IMR-90 (cell line): ENCODE results near the gene PUM2.

ENCODE experiments used
- POLR2A ChIP-seq: IDR thresholded peaks from 2 replicates; pipeline ENCODE4 v1.6.1; 2012; ENCODE audit warnings: mild to moderate bottlenecking, low read depth, low read length
- TF ChIP-seq, protein P1 (sequence below): conservative IDR thresholded peaks from 2 replicates; pipeline ENCODE4 v1.5.1; 2012; ENCODE audit warnings: mild to moderate bottlenecking, low read depth, low read length, improper control_type of control experiment
- TF ChIP-seq, protein P2 (sequence below): fragments of 150-350 bp; IDR thresholded peaks from 2 replicates; pipeline ENCODE4 v1.6.1; 2016; ENCODE audit warnings: low read depth, mild to moderate bottlenecking, low read length, moderate library complexity, borderline replicate concordance

DNA sequence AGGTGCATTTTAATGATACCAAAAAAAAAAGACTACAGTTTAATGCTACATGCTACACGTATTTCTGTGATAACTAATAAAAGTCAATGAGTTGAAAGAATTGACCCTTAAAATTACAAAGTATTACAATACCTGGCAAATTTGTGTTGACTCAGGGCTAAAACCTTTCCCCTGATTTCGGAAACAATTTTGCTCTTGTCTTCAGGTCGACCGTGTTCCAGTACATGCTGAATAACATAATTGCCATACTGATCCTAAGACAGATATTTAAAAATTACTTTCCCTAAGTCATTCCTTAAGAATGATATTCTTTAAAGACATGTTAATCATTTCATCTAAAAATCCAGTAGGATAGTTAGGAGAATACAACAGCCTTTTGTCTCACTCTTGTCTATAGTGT, 95.9 kb downstream of the PUM2 start:
- no peak for TF ChIP-seq POLR2A
- TF ChIP-seq, protein P1, sequence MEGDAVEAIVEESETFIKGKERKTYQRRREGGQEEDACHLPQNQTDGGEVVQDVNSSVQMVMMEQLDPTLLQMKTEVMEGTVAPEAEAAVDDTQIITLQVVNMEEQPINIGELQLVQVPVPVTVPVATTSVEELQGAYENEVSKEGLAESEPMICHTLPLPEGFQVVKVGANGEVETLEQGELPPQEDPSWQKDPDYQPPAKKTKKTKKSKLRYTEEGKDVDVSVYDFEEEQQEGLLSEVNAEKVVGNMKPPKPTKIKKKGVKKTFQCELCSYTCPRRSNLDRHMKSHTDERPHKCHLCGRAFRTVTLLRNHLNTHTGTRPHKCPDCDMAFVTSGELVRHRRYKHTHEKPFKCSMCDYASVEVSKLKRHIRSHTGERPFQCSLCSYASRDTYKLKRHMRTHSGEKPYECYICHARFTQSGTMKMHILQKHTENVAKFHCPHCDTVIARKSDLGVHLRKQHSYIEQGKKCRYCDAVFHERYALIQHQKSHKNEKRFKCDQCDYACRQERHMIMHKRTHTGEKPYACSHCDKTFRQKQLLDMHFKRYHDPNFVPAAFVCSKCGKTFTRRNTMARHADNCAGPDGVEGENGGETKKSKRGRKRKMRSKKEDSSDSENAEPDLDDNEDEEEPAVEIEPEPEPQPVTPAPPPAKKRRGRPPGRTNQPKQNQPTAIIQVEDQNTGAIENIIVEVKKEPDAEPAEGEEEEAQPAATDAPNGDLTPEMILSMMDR: no peak
- TF ChIP-seq, protein P2, sequence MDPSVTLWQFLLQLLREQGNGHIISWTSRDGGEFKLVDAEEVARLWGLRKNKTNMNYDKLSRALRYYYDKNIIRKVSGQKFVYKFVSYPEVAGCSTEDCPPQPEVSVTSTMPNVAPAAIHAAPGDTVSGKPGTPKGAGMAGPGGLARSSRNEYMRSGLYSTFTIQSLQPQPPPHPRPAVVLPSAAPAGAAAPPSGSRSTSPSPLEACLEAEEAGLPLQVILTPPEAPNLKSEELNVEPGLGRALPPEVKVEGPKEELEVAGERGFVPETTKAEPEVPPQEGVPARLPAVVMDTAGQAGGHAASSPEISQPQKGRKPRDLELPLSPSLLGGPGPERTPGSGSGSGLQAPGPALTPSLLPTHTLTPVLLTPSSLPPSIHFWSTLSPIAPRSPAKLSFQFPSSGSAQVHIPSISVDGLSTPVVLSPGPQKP: no peak
